Measurements from ENCODE around the gene CARD6.
A peak's percentile ranks its signal among the peaks of the same experiment; 100 is the strongest.
"Not testable (repeated sequence)": the region's sequence is repeated elsewhere in the genome, so short reads cannot be mapped to it uniquely, and the experiment has no call there.

CARD6 gene

DNA sequence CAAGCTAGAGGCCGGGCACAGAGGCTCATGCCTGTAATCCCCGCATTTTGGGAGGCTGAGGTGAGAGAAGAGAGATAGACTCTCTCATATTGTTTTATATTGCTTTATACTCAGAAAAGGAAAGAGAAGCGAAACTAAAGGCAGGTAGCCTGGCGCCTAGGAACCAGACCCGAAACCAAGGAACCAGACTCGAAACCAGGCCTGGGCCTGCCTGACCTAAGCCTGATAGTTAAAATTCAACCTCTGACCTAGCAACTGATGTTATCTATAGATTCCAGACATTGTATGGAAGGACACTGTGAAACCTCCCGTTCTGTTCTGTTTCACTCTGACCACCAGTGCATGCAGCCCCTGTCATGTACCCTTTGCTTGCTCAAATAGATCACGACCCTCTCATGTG, 31.1 kb downstream of the CARD6 start:
- in situ Hi-C loops (cut with MboI; ENCODE audit: low sequenced_read_pairs); H3K36me3 ChIP-seq (replicated peaks); H3K4me1 ChIP-seq; H3K27me3 ChIP-seq (ENCODE audit: low read depth); H3K9me3 ChIP-seq; DNase-seq (ENCODE audit: low spot score in 2 of 2); H3K4me3 ChIP-seq: not testable (repeated sequence)

GRCh38 chr5:40873286-40873880, 32.2 kb downstream of the CARD6 start:
- no peaks in the 10 kb centered on the region for H3K4me1 ChIP-seq
- no peak for DNase-seq (ENCODE audit: low spot score in 2 of 2)
- in situ Hi-C loops (cut with MboI; ENCODE audit: low sequenced_read_pairs), result no loop called here

GRCh38 chr5:40875958-40876357, 34.8 kb downstream of the CARD6 start:
- no peak for DNase-seq (ENCODE audit: low spot score in 2 of 2)
- H3K36me3 ChIP-seq (replicated peaks), result no peaks in the 10 kb centered on the region
- no peak overlapping the region for H3K4me3 ChIP-seq
- no peaks in the 10 kb centered on the region for H3K9me3 ChIP-seq
- no peaks in the 10 kb centered on the region for H3K4me1 ChIP-seq
- no peaks in the 10 kb centered on the region for H3K27me3 ChIP-seq (ENCODE audit: low read depth)
- in situ Hi-C loops (cut with MboI; ENCODE audit: low sequenced_read_pairs), result loop anchor here (25.0 kb wide), 1 partner anchor 1164 kb away; no protein-coding TSS in a partner anchor

More at GRCh38 chr5:40873286-40873880, 32.2 kb downstream of the CARD6 start:
- H3K27me3 ChIP-seq (ENCODE audit: low read depth), result no peaks in the 10 kb centered on the region
- no peaks in the 10 kb centered on the region for H3K36me3 ChIP-seq (replicated peaks)
- no peaks in the 10 kb centered on the region for H3K9me3 ChIP-seq
- no peak overlapping the region for H3K4me3 ChIP-seq

GRCh38 chr5:40877371-40877988, 36.3 kb downstream of the CARD6 start:
- H3K27me3 ChIP-seq (ENCODE audit: low read depth), result no peaks in the 10 kb centered on the region
- no peak overlapping the region for H3K4me3 ChIP-seq
- in situ Hi-C loops (cut with MboI; ENCODE audit: low sequenced_read_pairs), result loop anchor here (25.0 kb wide), 1 partner anchor 1165 kb away; no protein-coding TSS in a partner anchor
- no peaks in the 10 kb centered on the region for H3K4me1 ChIP-seq
- no peaks in the 10 kb centered on the region for H3K36me3 ChIP-seq (replicated peaks)
- DNase-seq (ENCODE audit: low spot score in 2 of 2), result no peak
- H3K9me3 ChIP-seq, result no peaks in the 10 kb centered on the region

GRCh38 chr5:40879163-40879942, 38.2 kb downstream of the CARD6 start:
- Histone ChIP-seq H3K9me3 (no peaks in the 10 kb centered on the region), H3K36me3 (replicated peaks) (no peaks in the 10 kb centered on the region), H3K27me3 (ENCODE audit: low read depth) (no peaks in the 10 kb centered on the region), H3K4me3 (no peak overlapping the region), H3K4me1 (no peaks in the 10 kb centered on the region)
- in situ Hi-C loops (cut with MboI; ENCODE audit: low sequenced_read_pairs), result loop anchor here (25.0 kb wide), 1 partner anchor 1167 kb away; no protein-coding TSS in a partner anchor
- peak in 1 of 2 experiments; percentile 52 for DNase-seq (ENCODE audit: low spot score in 2 of 2)

- Histone ChIP-seq H3K4me1 (no peaks in the 10 kb centered on the region), H3K36me3 (replicated peaks) (no peaks in the 10 kb centered on the region), H3K9me3 (no peaks in the 10 kb centered on the region), H3K27me3 (ENCODE audit: low read depth) (no peaks in the 10 kb centered on the region), H3K4me3 (no peak overlapping the region)
- no peak for DNase-seq (ENCODE audit: low spot score in 2 of 2)
- in situ Hi-C loops (cut with MboI; ENCODE audit: low sequenced_read_pairs), result loop anchor here (25.0 kb wide), 1 partner anchor 1170 kb away; no protein-coding TSS in a partner anchor
Observed at GRCh38 chr5:40882291-40882690, 41.1 kb downstream of the CARD6 start.

DNA sequence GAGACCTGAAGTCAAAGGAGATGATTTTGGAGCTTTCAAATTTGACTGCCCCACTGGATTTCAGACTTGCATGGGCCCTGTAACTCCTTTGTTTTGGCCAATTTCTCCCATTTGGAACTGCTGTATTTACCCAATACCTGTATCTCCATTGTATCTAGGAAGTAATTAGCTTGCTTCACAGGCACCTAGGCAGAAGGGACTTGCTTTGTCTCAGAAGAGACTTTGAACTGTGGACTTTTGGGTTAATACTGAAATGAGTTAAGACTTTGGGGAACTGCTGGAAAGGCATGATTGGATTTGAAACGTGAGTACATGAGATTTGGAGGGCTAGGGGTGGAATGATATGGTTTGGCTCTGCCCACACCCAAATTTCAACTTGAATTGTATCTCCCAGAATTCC, 41.9 kb downstream of the CARD6 start:
- not testable (repeated sequence) for H3K36me3 ChIP-seq (replicated peaks); H3K4me3 ChIP-seq; H3K4me1 ChIP-seq; H3K9me3 ChIP-seq; H3K27me3 ChIP-seq (ENCODE audit: low read depth); DNase-seq (ENCODE audit: low spot score in 2 of 2)
- in situ Hi-C loops (cut with MboI; ENCODE audit: low sequenced_read_pairs), result loop anchor here (25.0 kb wide), 1 partner anchor 1171 kb away; no protein-coding TSS in a partner anchor

GRCh38 chr5:40895440-40896425, 54.6 kb downstream of the CARD6 start:
- H3K36me3 ChIP-seq (replicated peaks); H3K9me3 ChIP-seq; H3K27me3 ChIP-seq (ENCODE audit: low read depth); H3K4me3 ChIP-seq; H3K4me1 ChIP-seq: not testable (repeated sequence)
- in situ Hi-C loops (cut with MboI; ENCODE audit: low sequenced_read_pairs), result loop anchor here (25.0 kb wide), 1 partner anchor 1183 kb away; no protein-coding TSS in a partner anchor
- peak in 1 of 2 experiments; percentile 53 for DNase-seq (ENCODE audit: low spot score in 2 of 2)

DNA sequence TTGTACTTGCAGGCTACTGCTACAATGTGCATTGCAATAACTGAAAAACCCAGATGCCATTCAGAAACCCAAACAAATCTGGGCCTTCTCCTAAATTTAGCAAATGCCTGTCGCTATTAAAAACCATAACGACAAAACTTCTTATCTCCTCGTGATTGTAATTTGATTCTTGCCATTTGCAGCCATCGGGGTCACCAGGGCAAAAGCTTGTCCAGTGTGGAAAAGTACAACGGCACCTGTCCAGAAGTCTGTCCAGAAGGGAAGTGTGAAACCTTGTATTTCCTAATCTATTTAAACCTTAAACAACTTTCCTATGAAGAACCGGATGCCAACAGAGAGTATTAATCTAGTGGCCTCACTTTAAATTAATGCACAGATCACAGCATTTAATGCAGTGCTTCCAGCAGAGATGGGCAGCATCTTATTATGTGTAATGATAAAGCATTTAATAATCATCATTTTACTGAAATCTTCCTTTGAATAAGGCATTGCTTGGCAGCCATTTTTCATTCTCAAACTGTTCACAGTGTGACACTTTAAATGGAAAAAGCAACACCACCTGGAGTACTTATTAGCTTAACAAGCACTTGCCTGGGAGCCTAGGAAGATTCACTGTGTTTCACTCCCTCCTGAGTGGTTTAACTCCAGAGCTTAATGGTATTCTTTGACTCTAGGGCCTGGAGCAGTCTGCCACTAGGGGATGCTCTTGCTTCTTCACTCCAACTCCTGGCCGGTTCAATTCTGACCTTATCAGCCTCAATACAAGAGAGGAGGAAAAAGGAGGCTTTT, 63.2 kb downstream of the CARD6 start:
- H3K36me3 ChIP-seq (replicated peaks), result no peaks in the 10 kb centered on the region
- H3K4me1 ChIP-seq, result no peaks in the 10 kb centered on the region
- in situ Hi-C loops (cut with MboI; ENCODE audit: low sequenced_read_pairs), result no loop called here
- H3K4me3 ChIP-seq, result no peak overlapping the region
- no peaks in the 10 kb centered on the region for H3K9me3 ChIP-seq
- H3K27me3 ChIP-seq (ENCODE audit: low read depth), result peaks cover 4% of the 10 kb centered on the region; the same call in 1 of the 2 replicates
- peak; percentile 59 to 67 for DNase-seq (ENCODE audit: low spot score in 2 of 2)

- no peak overlapping the region for H3K4me3 ChIP-seq
- no peaks in the 10 kb centered on the region for H3K4me1 ChIP-seq
- no peaks in the 10 kb centered on the region for H3K9me3 ChIP-seq
- peaks cover 4% of the 10 kb centered on the region; the same call in 1 of the 2 replicates for H3K27me3 ChIP-seq (ENCODE audit: low read depth)
- in situ Hi-C loops (cut with MboI; ENCODE audit: low sequenced_read_pairs), result no loop called here
- no peaks in the 10 kb centered on the region for H3K36me3 ChIP-seq (replicated peaks)
- no peak for DNase-seq (ENCODE audit: low spot score in 2 of 2)
Observed at GRCh38 chr5:40904994-40905306, 63.8 kb downstream of the CARD6 start.

GRCh38 chr5:40906351-40906751, 65.2 kb downstream of the CARD6 start:
- no peak for DNase-seq (ENCODE audit: low spot score in 2 of 2)
- in situ Hi-C loops (cut with MboI; ENCODE audit: low sequenced_read_pairs), result no loop called here
- H3K9me3 ChIP-seq, result no peaks in the 10 kb centered on the region
- no peaks in the 10 kb centered on the region for H3K4me1 ChIP-seq
- H3K4me3 ChIP-seq, result no peak overlapping the region
- no peaks in the 10 kb centered on the region for H3K36me3 ChIP-seq (replicated peaks)
- H3K27me3 ChIP-seq (ENCODE audit: low read depth), result peaks cover 4% of the 10 kb centered on the region; the same call in 1 of the 2 replicates

DNA sequence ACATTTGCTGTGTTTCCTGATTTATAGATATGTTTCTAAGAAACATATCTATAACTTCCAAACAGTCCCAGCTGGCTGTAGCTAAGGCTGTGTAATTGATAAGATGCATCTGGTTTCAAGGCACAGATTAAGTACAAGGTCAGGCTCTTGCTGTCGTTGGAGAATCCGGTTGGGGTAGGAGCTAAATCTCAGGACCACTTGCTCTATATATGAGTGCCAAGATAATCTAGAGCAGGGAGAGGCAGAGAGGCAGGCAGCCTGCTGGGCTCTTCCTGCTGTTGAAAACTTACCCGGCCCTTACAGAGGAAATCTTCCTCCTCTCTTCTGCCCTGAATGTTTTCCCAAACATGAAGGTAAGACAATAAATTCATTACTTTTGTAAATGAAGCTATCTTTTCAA, 68.1 kb downstream of the CARD6 start, which contains the start of gene C7:
C7 (plus strand) TSS at position 234 of the 400 bp plus-strand sequence; CDS start at position 348, 114 bp downstream.
- no peak for DNase-seq (ENCODE audit: low spot score in 2 of 2)

More for the DNA sequence above, 68.1 kb downstream of the CARD6 start, which contains the start of gene C7:
- Histone ChIP-seq H3K4me1 (no peaks in the 10 kb centered on the region), H3K4me3 (no peak within 1 kb of the TSS), H3K27me3 (ENCODE audit: low read depth) (peaks cover 4% of the 10 kb centered on the region; the same call in 1 of the 2 replicates), H3K9me3 (no peaks in the 10 kb centered on the region), H3K36me3 (replicated peaks) (no peaks in the 10 kb centered on the region)
- in situ Hi-C loops (cut with MboI; ENCODE audit: low sequenced_read_pairs), result no loop called here

Data from HAP-1 (cell line).